Lower leg skin (tissue), 3 donors: Measurements from ENCODE around the gene CFAP69.

Experiments used
- CTCF ChIP-seq, 3 donors: fragments of 450-650 bp; IDR thresholded peaks; one replicate each; pipeline ENCODE4 v1.5.1; 2016; ENCODE audit warnings: antibody characterized with exemption in 3 of 3, mild to moderate bottlenecking in 3 of 3, moderate library complexity in 2 of 3
- POLR2A ChIP-seq, 2 donors: fragments of 450-650 bp; IDR thresholded peaks; one replicate each; pipeline ENCODE4 v1.6.1; 2016 to 2017; ENCODE audit warnings: antibody characterized with exemption in 2 of 2, mild to moderate bottlenecking in 1 of 2, moderate library complexity in 1 of 2

- TF ChIP-seq CTCF (IDR thresholded peaks at IDR 0.05) (no peak), POLR2A (IDR thresholded peaks at IDR 0.05) (no peak)
These were observed 26.8 kb downstream of the CFAP69 start for GRCh38 chr7:90271753-90272152.
